ENCODE results near the gene PRIM2.
"Not testable (repeated sequence)": the region's sequence is repeated elsewhere in the genome, so short reads cannot be mapped to it uniquely, and the experiment has no call there.

The PRIM2 gene

DNA sequence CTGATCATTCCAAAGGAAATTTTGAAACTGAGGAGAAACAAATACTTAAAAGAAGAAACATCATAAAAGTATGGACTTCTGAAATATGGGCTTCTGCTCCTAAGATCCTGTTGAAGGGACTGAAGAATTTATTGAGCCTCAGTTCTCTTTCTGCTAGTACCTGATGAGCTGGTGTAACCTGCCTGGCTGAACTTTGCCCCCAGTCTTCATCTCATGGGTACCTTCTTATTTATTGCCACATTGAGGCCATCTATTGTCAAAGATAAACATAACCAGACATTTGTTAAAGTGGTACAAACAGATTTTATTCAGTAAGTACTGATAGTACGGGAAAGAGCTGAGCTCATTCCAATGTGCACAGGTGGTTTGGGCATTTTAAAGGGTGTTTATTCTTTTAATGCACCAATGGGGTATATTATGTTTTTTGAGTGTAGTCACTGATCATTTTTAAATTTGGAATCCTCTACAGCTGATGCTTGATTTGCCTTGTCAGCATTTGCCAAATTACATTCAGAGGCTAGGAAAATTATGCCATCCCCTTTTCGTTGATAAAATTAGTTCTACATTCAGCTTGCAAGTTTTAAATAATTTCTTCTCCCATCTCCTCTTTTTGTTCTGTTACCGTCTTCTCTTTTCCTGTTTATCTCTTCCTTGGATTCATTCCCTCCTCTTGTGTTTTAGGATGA lies 118.2 kb downstream of the PRIM2 start:
- no peak overlapping the region for H3K4me3 ChIP-seq
- no peak overlapping the region for H3K27ac ChIP-seq

DNA sequence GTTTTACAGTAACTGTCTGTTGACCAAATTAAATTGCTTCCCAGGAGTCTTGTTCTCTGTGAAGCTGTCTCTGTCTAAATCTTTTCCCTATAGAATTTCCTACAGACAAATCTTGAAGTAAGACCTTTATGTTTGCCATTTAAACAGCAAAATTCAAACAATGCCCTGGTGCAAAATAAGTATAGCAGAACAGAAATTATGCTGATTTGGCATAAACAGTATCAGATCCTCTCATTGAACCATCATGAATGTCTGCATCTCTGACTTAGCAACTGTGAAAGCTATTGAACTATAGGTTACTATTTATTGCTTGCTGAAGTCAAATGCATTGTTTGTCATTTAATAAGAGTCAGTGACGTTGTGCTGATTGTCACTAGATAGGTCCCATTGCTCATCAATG lies 123.3 kb downstream of the PRIM2 start:
- H3K4me3 ChIP-seq, H3K27ac ChIP-seq: not testable (repeated sequence)

DNA sequence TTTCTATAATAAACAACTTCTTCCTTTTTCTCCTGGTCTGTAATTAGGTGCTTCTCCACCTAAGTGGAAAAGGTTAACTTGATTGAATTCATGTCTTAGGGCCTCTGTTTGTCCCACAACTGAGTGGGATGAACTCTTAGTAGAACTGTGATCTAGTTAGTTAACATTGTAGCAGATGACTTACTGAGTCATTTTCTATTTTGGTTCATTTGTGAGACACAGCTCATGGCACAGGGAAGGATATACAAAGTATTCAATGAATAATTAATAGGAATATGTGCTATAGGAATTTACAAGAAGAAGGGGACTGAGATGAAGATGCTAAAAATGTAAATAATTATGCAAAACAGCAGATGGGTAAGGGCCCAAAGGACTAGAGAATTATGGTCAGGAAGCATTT lies 124.7 kb downstream of the PRIM2 start:
- H3K4me3 ChIP-seq, H3K27ac ChIP-seq: not testable (repeated sequence)

DNA sequence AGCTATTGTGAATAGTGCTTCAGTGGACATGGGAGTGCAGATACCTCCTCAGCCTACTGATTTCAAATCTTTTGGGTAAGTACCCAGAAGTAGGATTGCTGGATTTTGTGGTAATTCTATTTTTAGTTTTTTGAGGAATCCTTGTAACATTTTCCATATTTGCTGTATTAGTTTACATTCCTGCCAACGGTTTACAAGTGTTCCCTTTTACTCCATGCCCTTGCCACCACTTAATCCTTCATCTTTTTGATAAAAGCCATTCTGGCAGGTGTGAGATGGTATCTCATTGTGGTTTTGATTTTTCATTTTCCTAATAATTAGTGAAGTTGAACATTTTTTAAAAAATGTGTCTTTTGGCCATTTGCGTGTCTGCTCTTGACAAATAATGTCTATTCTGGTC lies 125.8 kb downstream of the PRIM2 start:
- H3K27ac ChIP-seq, H3K4me3 ChIP-seq: not testable (repeated sequence)

DNA sequence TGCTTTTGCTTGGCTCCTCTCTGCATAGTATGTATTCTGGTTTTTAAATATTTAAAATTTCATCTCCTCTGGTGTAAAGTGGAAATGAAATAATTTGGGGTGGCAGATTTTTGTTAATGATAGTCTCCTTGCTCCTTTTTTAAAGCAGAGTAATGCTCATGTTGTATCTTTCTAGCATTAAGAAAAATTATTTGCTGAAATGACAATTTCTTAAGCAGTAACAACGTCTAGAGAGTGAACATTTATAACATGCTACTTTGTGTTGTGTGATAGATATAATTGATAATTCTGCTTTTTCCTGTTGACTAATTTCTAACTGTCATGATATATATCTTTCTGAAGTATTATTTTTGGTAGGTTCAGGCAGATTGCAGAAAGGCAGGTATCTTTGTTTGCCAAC lies 127.4 kb downstream of the PRIM2 start:
- not testable (repeated sequence) for H3K4me3 ChIP-seq, H3K27ac ChIP-seq

DNA sequence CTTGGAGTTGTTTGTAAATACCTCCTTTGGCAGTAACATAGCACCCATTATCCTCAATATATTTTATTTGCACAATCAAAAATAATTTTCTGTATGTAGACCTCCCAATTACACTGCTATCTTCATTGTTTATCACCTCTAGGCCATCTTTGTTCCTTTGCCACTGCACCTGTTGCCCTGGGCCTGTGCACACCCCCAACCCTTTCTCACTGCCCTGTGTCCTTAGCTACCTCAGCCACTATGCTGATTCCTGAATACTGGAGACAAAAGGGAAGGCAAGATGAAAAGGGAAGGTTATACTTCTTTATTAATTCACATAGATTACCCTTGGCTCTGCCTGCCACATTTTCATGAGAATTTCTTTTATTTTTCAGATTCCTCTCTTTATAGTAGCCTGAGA lies 127.9 kb downstream of the PRIM2 start:
- H3K4me3 ChIP-seq = not testable (repeated sequence)
- H3K27ac ChIP-seq = peak overlapping the region in 2 of 21 experiments; percentile 6 to 14

DNA sequence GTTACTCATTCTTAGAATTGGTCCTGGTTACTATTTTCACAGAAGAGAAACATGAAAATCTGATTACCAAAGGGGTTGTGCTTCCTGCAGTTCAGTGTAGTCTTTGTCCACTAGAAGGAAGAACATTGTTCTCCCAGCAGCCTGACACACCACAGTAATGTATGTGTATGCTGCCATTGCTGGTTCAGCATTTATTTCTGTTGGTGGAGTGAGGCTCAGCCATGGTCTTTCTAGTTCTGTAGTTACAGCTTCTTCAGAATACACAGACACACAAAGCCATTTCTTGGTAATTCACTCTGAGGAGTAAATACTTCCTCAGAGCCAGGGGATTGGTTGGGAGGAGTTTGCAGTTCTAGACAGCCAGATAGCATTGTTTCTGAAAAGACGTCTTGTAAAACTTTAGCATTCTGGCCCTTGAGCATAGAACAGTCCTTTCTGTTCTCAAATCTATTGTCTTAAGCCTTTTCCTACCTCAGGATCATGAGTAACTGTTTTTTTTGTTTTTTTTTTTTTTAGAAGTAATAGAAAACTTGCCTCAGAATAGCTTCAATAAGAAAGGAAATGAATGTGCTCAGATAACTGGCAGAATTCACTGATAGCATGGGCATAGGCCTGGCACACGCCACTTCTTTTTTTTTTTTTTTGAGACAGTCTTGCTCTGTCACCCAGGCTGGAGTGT lies 128.5 kb downstream of the PRIM2 start:
- not testable (repeated sequence) for H3K4me3 ChIP-seq
- peak overlapping the region in 2 of 21 experiments; percentile 6 to 9 for H3K27ac ChIP-seq

DNA sequence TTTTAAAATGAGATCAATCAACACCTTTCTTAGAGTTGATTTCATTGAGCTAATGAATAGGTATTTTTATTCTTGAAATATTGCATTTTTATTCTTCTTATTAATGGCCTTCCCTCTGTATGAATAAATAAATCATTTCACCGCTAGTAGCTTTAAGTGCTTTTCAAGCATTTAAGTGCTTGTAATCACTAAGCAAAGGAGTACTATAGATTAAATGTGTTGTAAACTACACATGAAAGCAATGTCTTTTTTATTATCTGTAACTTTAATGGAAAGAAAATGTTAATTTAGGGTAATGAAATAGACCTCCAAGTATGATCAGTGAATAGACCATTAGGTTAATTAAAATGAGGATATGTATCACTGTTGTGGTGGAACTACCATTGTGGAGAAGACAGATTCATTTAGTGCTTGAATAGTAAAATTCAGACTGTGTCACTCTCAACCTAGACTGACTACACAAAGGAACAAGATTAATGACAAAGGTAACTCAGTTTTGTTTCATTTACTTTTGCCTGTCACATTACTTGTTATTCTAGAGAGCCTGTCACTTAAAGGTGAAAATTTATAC lies 132.2 kb downstream of the PRIM2 start:
- H3K27ac ChIP-seq, H3K4me3 ChIP-seq: not testable (repeated sequence)

DNA sequence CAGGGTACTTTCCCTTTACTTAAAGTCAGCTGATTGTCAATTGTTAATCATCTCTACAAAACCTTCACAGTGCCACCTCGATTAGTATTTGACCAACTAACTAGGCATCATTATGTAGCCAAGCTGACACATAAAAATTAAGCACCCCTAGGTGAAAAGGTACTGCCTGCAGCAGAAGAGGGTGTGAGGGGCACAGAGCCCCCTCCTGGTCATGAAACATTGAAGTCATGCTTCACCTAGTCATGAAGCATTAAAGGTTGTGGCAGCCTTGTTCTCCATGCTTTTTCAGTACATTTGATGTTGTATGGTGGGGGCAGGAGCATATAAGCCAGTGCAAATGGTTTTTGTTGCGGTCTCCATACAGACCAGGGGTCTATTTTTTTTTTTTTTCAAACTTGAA lies 142.4 kb downstream of the PRIM2 start:
- not testable (repeated sequence) for H3K4me3 ChIP-seq, H3K27ac ChIP-seq

DNA sequence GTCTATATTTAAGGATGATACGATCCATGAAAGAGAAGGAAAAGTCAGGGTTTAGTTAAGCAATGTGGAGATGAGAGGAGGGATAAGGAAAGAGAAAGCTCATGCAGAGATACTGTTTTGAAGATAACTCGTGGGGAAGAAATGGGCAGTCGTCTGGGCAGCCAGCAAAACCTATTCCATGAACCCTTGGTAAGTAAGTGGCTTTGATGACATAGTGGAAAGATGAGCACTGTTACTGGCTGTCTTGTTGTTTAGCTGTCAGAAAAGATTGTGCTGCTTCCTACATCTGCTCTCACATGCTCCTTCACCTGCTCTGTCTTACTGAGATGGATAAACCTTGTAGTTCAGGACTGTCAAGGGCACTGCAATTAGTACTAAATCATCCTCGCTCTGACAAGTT lies 143.6 kb downstream of the PRIM2 start:
- not testable (repeated sequence) for H3K27ac ChIP-seq, H3K4me3 ChIP-seq

DNA sequence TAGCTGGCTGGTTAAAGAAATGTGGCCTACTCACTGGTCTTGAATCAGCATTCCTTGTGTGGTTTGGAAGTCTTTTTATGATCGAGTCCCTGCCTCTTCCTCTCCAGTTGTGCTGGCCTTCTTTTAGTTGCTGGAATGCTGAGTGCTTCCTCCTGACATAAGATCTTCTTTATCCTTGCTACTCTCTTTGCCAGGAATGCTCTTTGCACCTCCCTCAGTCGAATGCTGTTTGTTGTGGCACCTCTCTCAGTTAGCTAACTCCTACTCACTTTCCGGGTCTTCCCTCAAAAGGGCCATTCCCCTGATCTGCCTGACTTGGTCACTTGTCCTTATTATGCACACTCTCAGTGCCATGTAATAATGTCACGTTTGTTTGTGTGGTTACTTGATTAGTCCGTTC lies 146.4 kb downstream of the PRIM2 start:
- H3K27ac ChIP-seq, H3K4me3 ChIP-seq: not testable (repeated sequence)

DNA sequence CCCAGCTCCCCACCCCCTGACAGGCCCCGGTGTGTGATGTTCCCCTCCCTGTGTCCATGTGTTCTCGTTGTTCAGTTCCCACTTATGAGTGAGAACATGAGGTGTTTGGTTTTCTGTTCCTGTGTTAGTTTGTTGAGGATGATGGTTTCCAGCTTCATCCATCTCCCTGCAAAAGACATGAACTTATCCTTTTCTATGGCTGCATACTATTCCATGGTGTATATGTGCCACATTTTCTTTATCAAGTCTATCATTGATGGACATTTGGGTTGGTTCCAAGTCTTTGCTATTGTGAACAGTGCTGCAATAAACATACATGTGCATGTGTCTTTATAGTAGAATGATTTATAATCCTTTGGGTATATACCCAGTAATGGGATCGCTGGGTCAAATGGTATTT lies 148.5 kb downstream of the PRIM2 start:
- not testable (repeated sequence) for H3K27ac ChIP-seq, H3K4me3 ChIP-seq

DNA sequence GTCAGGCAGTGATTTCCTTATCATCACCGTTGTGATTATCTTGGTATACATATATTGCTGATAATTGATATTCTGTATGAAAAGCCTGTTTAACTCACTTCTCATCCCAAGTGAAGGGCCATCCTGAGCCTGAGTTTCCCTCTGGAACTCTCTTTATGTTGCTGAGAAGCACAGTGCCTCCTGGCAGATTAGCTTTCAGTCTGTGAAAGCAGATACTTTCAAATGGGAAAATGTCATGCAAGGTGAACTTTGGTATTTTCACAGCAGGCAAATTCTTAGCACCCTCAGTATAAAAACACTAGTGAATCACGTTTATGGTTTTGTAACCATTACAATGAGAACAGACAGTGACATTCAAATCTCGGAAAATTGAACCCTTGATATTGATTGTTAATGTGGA lies 151.6 kb downstream of the PRIM2 start:
- H3K27ac ChIP-seq = no peak overlapping the region
- no peak overlapping the region for H3K4me3 ChIP-seq

DNA sequence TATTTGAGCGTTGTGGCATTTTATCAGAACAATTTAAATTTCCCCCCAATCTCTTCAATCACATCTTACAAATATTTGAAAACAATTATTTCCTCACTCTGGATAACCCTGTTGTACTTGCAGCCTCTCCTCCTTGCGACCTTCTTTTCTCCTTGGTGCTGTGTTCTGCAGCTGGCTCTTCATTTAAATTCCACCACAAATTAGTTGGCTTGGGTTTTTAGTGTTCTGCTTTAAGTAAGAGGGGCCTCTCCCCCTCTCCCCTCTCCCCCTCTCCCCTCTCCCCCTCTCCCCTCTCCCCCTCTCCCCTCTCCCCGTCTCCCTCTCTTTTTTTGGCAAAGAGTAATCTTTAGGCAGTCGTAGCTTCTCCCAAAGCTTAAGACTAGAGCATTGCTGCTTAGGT lies 152.7 kb downstream of the PRIM2 start:
- H3K4me3 ChIP-seq, H3K27ac ChIP-seq: not testable (repeated sequence)

DNA sequence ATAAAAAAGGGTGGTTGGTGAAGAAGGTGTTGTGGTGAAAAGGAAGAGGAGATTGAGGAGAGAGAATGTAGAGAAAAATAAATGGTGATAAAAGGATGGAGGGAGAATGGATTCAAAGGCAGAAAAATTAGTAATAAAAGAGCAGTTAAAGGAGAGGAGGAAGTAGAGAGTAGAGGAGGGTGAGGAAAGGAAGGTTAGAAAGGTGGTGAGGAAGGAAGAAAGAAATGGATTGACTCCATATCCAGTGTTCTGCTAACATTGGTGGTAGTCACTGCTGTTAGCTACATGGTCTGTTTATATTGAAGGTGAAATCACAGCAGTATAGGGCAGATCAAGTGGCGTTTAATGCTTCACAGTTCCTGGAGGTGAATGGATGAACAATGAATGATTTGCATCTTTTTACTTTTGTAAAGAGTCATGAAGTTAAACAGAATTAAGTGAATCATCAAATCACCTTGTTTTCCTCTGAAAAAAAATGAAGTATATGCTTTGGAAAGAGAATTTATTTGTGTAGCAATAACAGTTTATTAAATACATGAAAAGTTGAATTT lies 154.0 kb downstream of the PRIM2 start:
- H3K27ac ChIP-seq, H3K4me3 ChIP-seq: not testable (repeated sequence)

DNA sequence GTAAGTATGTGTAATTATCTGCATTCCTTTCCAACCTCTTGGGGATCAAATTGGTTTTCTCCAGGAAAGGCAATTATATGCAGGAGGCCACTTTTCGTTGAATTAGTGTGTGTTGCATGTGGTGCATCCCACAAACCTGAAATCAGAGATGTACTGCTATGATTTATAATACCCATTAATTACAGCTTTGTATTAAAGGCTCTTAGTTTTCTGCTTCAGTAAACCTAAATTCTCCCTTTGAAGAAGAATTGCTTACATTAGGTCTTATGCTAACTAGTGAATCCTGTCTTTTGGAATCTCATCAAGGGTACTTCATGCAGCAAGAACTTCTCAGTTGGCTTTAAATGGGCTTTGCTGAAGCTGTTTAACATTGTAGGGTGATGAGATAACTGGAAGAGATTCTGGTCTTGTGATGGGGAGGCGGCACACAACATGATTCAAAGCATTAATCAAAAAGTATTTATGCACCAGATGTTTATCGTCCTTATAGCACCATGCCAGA lies 155.5 kb downstream of the PRIM2 start:
- H3K27ac ChIP-seq = peak overlapping the region in 2 of 21 experiments; percentile 19 to 46
- H3K4me3 ChIP-seq = not testable (repeated sequence)

DNA sequence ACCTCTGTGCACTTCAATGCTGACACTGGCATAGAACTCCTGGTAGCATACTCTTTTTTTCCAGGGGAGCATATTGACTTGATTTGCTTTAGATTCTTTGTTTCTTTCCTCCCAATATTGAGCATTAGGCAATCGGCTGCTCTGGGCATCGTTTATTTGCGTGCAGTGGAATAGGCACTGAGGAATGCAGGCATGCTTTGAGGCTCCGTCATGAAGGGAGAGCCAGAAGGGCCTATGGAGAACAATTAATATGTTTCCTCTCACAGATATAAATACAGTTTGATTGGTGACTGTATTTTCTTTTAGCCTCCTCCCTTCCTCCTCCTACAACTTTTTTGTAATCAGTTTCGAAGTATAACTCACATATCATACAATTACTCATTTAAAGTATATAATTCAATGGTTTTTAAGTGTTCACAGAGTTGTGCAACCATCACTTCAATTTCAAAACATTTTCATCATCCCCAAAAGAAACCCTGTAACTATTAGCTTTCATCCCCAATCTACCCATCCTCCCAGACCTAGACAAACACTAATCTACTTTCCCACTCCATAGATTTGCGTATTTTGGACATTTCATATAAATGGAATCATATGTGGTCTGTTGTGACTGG lies 157.5 kb downstream of the PRIM2 start:
- not testable (repeated sequence) for H3K27ac ChIP-seq, H3K4me3 ChIP-seq

DNA sequence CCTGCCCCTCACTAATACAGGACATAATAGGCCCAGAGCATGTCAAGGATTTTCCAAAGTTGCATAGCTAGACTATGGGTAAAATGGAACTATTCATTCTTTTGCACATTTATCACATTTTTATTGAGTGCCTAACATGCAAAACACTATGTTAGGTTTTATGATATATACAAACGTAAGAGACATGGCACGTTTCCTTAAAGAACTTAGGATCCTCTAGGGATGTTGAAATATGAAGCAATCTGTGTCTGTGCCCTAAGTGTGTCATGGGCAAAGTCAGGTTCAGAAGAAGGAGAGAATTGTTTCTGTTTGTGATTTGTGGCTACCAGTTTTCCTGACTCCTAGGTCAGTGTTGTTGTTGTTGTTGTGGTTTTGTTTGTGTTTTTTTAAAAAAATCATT lies 158.2 kb downstream of the PRIM2 start:
- H3K4me3 ChIP-seq, H3K27ac ChIP-seq: not testable (repeated sequence)

DNA sequence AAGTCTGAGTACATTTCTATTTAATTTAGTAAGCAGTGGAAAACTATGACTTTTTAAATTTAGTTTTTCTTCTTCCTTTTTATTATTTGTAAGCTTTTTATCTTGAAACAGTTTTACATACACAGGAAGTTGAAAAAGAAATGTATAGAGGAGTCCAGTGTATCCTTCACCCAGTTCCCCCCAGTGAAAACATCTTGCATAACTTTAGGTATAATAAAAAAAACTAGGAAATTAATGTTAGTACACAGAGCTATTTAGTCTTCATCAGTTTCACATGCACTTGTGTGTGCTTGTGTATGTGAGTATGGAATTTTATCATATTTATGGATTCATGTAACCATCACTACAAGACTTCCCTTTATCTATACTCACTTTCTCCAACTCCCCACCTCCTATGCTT lies 162.8 kb downstream of the PRIM2 start:
- H3K27ac ChIP-seq, H3K4me3 ChIP-seq: not testable (repeated sequence)

DNA sequence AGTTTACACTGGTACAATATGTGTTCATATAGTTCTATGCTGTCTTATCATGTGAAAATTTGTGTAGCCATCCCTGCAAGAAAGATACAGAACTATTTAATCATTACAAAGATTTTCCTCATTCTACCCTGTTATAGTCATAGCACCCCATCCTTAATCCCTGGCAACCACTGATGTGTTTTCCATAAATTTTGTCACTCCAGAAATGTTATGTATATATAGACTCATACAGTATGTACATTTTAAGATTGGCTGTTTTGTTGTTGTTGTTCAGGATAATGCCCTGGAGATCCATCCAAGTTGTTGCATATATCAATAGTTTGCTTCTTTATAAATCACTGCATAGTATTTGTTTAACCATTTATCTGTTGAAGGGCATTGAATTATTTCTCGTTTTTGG lies 163.7 kb downstream of the PRIM2 start:
- H3K4me3 ChIP-seq, H3K27ac ChIP-seq: not testable (repeated sequence)

DNA sequence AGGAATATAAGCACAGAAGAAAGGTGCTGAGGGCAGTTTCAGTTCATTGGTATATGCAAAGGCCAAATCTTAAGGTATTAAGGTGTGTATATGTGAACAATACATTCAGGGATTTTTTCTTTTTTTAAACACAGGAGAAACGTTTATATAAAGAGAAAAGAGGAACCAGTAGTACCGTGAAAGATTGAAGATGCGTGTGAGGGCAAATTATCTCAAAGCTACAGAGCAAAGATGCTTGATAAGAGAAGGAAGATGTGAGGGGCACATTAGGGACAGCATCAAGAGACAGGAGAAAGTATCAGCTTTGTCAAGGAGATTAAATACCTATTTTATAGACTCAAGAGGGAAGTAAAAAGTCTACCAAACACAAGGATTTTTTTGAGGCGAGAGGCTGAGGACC lies 165.0 kb downstream of the PRIM2 start:
- H3K4me3 ChIP-seq, H3K27ac ChIP-seq: not testable (repeated sequence)
